ENCODE results near the gene CLIC2. TPM values are rescaled to one million over a fixed set of nuclear protein-coding genes. Genes with fewer than 3 reads are reported as not detected.

CLIC2 gene
- total RNA-seq, 4 donors from 2014 or later = 15.3 to 36.8 (median 21.0) TPM

GRCh38 chrX:155246748-155247147, 87.7 kb downstream of the CLIC2 start:
- H3K4me3 ChIP-seq = no peak overlapping the region
- TF ChIP-seq POLR2A (IDR thresholded peaks at IDR 0.05) = no peak
- TF ChIP-seq, protein P1, sequence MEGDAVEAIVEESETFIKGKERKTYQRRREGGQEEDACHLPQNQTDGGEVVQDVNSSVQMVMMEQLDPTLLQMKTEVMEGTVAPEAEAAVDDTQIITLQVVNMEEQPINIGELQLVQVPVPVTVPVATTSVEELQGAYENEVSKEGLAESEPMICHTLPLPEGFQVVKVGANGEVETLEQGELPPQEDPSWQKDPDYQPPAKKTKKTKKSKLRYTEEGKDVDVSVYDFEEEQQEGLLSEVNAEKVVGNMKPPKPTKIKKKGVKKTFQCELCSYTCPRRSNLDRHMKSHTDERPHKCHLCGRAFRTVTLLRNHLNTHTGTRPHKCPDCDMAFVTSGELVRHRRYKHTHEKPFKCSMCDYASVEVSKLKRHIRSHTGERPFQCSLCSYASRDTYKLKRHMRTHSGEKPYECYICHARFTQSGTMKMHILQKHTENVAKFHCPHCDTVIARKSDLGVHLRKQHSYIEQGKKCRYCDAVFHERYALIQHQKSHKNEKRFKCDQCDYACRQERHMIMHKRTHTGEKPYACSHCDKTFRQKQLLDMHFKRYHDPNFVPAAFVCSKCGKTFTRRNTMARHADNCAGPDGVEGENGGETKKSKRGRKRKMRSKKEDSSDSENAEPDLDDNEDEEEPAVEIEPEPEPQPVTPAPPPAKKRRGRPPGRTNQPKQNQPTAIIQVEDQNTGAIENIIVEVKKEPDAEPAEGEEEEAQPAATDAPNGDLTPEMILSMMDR (IDR thresholded peaks at IDR 0.05) = no peak

GRCh38 chrX:155242300-155242699, 92.1 kb downstream of the CLIC2 start:
- Histone ChIP-seq H3K27ac (no peak overlapping the region), H3K9me3 (no peaks in the 10 kb centered on the region), H3K4me3 (no peak overlapping the region), H3K4me1 (no peaks in the 10 kb centered on the region), H3K27me3 (no peaks in the 10 kb centered on the region), H3K36me3 (no peaks in the 10 kb centered on the region)
- intact Hi-C loops (cut with DNase I; ENCODE audit: low total_unique reads) = no loop called here
- no peak for DNase-seq
- no peak for TF ChIP-seq POLR2A (IDR thresholded peaks at IDR 0.05)
- TF ChIP-seq, protein P1 (IDR thresholded peaks at IDR 0.05) = no peak

More at GRCh38 chrX:155246748-155247147, 87.7 kb downstream of the CLIC2 start:
- no peak overlapping the region for H3K27ac ChIP-seq
- intact Hi-C loops (cut with DNase I; ENCODE audit: low total_unique reads) = no loop called here
- no peaks in the 10 kb centered on the region for H3K36me3 ChIP-seq
- no peaks in the 10 kb centered on the region for H3K27me3 ChIP-seq
- no peaks in the 10 kb centered on the region for H3K4me1 ChIP-seq
- DNase-seq = no peak
- H3K9me3 ChIP-seq = no peaks in the 10 kb centered on the region

- intact Hi-C loops (cut with DNase I; ENCODE audit: low total_unique reads) = no loop called here
- Histone ChIP-seq H3K27ac (no peak overlapping the region), H3K27me3 (no peaks in the 10 kb centered on the region), H3K4me3 (no peak overlapping the region), H3K9me3 (no peaks in the 10 kb centered on the region), H3K36me3 (no peaks in the 10 kb centered on the region), H3K4me1 (no peaks in the 10 kb centered on the region)
- TF ChIP-seq POLR2A (IDR thresholded peaks at IDR 0.05) = no peak
- no peak for DNase-seq
Measured at GRCh38 chrX:155237719-155238118, 96.7 kb downstream of the CLIC2 start.

- intact Hi-C loops (cut with DNase I; ENCODE audit: low total_unique reads) = no loop called here
- TF ChIP-seq, protein P1 (IDR thresholded peaks at IDR 0.05) = no peak
- no peak for TF ChIP-seq POLR2A (IDR thresholded peaks at IDR 0.05)
- Histone ChIP-seq H3K4me1 (no peaks in the 10 kb centered on the region), H3K4me3 (no peak overlapping the region), H3K27ac (no peak overlapping the region), H3K27me3 (no peaks in the 10 kb centered on the region), H3K9me3 (no peaks in the 10 kb centered on the region), H3K36me3 (no peaks in the 10 kb centered on the region)
- DNase-seq = no peak
Measured at GRCh38 chrX:155235891-155236290, 98.5 kb downstream of the CLIC2 start.

DNA sequence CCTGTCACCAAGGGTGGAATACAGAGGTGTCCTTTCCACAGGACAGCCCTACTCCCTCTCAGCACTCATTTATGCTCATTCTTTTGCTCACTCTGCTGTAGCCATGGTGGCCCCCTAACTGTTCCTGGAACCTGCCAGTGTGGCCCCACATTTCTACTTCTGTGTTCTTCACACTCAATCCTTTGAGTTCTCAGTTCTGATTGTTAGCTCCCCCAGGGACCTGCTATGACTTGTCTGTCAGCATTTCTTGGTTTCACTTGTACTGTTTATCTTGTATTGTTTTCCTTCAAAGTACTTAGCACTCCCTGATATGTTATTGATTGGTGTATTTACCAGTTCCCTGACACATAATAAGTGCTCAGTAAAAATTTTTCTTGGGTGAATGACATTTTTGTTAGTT, 103.3 kb downstream of the CLIC2 start:
- H3K4me1 ChIP-seq = no peaks in the 10 kb centered on the region
- H3K4me3 ChIP-seq = no peak overlapping the region
- H3K9me3 ChIP-seq = no peaks in the 10 kb centered on the region
- intact Hi-C loops (cut with DNase I; ENCODE audit: low total_unique reads) = no loop called here
- H3K27me3 ChIP-seq = no peaks in the 10 kb centered on the region
- TF ChIP-seq, protein P1 (IDR thresholded peaks at IDR 0.05) = no peak
- TF ChIP-seq POLR2A (IDR thresholded peaks at IDR 0.05) = no peak
- no peak for DNase-seq
- no peak overlapping the region for H3K27ac ChIP-seq
- no peaks in the 10 kb centered on the region for H3K36me3 ChIP-seq

Small RNA genes lying within 50 kb of the gene (microRNA-seq; reads per million reads assigned to microRNA genes)
- not detected for gene MIR1184-2 (ENCODE audit: borderline microRNAs expressed, borderline replicate concordance)

Small RNA genes lying within 50 kb of the gene (small RNA-seq; reads per million reads assigned to genes)
- not detected for gene AC234781.4
- not detected for gene MIR1184-2

Other genes with a start within 250 kb of the CLIC2 start
- 10 to 100 TPM; 27.4 to 83.6 (median 39.4) TPM for gene VBP1, start 118.2 kb downstream of the CLIC2 start, total RNA-seq
- 1 to 10 TPM in 1 of 4 donors, under 1 TPM in 1, not detected in 2; 0.24 to 3.5 TPM for gene RAB39B, start 70.1 kb downstream of the CLIC2 start, total RNA-seq
- not detected for gene F8A2, start 47.5 kb upstream of the CLIC2 start, total RNA-seq
- 1 to 10 TPM in 2 of 4 donors, under 1 TPM in 1, not detected in 1; 0.59 to 8.2 (median 2.6) TPM for gene F8A3, start 124.0 kb upstream of the CLIC2 start, total RNA-seq

Data from uterus (tissue), 4 donors.